K562 (cell line): Measurements from ENCODE around the gene PNRC1. TPM values are rescaled to one million over a fixed set of nuclear protein-coding genes. Genes with fewer than 3 reads are reported as not detected.

Experiments used
- ARID1B ChIP-seq: fragments of 450-650 bp; IDR thresholded peaks from 2 replicates; pipeline ENCODE4 v1.6.1; 2016; ENCODE audit warnings: antibody characterized with exemption, mild to moderate bottlenecking, inconsistent platforms
- CEBPG ChIP-seq, 3 experiments: fragments of 200-800 bp in 1 of 3; sonication (Bioruptor generic) in 1 of 3; sonication (generic) in 1 of 3; formaldehyde crosslinking in 1 of 3; IDR thresholded peaks in 2 of 3; conservative IDR thresholded peaks in 1 of 3; 2 replicates each; pipeline versions ENCODE4 v1.6.1 to v1.8.0; 2016 to 2022; ENCODE audit warnings: missing compliant biosample characterization in 2 of 3, missing genetic modification characterization in 2 of 3, mild to moderate bottlenecking in 1 of 3, missing genetic modification reagents in 1 of 3
- ELF1 ChIP-seq: fragments of 200-800 bp; sonication (Bioruptor generic); IDR thresholded peaks from 2 replicates; pipeline ENCODE4 v1.6.1; 2016; ENCODE audit warnings: missing genetic modification characterization, missing compliant biosample characterization
- ELF4 ChIP-seq: fragments of 450-650 bp; formaldehyde crosslinking; IDR thresholded peaks from 2 replicates; pipeline ENCODE4 v1.4.0; 2022; ENCODE audit warnings: missing genetic modification characterization
- EP400 ChIP-seq: fragments of 450-650 bp; IDR thresholded peaks from 2 replicates; pipeline ENCODE4 v1.6.1; 2017; ENCODE audit warnings: antibody characterized with exemption, mild to moderate bottlenecking, moderate library complexity
- GATA2 ChIP-seq: sonication (generic); formaldehyde crosslinking; IDR thresholded peaks from 2 replicates; pipeline ENCODE4 v1.4.0; 2020; ENCODE audit warnings: mild to moderate bottlenecking, missing genetic modification reagents
- KHSRP ChIP-seq: fragments of 450-650 bp; IDR thresholded peaks from 2 replicates; pipeline ENCODE4 v1.6.1; 2017
- PRPF4 ChIP-seq: fragments of 200-400 bp; formaldehyde crosslinking; IDR thresholded peaks from one replicate; pipeline ENCODE4 v1.6.1; 2017; ENCODE audit warnings: low read length, low read depth, mild to moderate bottlenecking; ENCODE audit not compliant: insufficient read depth, poor library complexity, severe bottlenecking
- RBM15 ChIP-seq: fragments of 200-400 bp; formaldehyde crosslinking; IDR thresholded peaks from 2 replicates; pipeline ENCODE4 v1.6.1; 2018; ENCODE audit warnings: mild to moderate bottlenecking, low read length, moderate library complexity; ENCODE audit not compliant: insufficient read depth
- RBM17 ChIP-seq: fragments of 200-400 bp; formaldehyde crosslinking; IDR thresholded peaks from 2 replicates; pipeline ENCODE4 v1.6.1; 2017; ENCODE audit warnings: low read depth, mild to moderate bottlenecking, low read length, borderline replicate concordance
- RBM34 ChIP-seq: fragments of 200-400 bp; formaldehyde crosslinking; IDR thresholded peaks from 2 replicates; pipeline ENCODE4 v1.6.1; 2018; ENCODE audit warnings: low read length, borderline replicate concordance; ENCODE audit not compliant: insufficient read depth
- SP2 ChIP-seq: IDR thresholded peaks from 2 replicates; pipeline ENCODE4 v1.6.1; 2011; ENCODE audit warnings: mild to moderate bottlenecking, low read depth, low read length, moderate library complexity; ENCODE audit not compliant: poor library complexity, severe bottlenecking; ENCODE audit errors: extremely low read depth
- TAF1 ChIP-seq: IDR thresholded peaks from 2 replicates; pipeline ENCODE4 v1.6.1; 2011; ENCODE audit warnings: mild to moderate bottlenecking, low read length, moderate library complexity; ENCODE audit not compliant: insufficient read depth, control insufficient read depth, severe bottlenecking; ENCODE audit errors: extremely low read depth
- ZBTB8A ChIP-seq: fragments of 450-650 bp; IDR thresholded peaks from 2 replicates; pipeline ENCODE4 v1.6.1; 2018; ENCODE audit warnings: mild to moderate bottlenecking, moderate library complexity; ENCODE audit not compliant: partially characterized antibody
- ZNF217 ChIP-seq: sonication (generic); formaldehyde crosslinking; IDR thresholded peaks from 2 replicates; pipeline ENCODE4 v1.8.0; 2022; ENCODE audit warnings: mild to moderate bottlenecking, missing genetic modification reagents
- ZNF274 ChIP-seq: IDR thresholded peaks from 2 replicates; pipeline ENCODE4 v1.6.1; 2011; ENCODE audit warnings: low read depth, mild to moderate bottlenecking, low read length, moderate library complexity, borderline replicate concordance
- ZNF445 ChIP-seq: fragments of 250-450 bp; sonication (Bioruptor Pico); IDR thresholded peaks from 2 replicates; pipeline ENCODE4 v1.4.0; 2020; ENCODE audit warnings: low read depth, mild to moderate bottlenecking, moderate library complexity
- polyA plus RNA-seq, 8 experiments: library from polyadenylated mRNA; depleted of rRNA in 4 of 8; stranded (reverse) in 5 of 8; unstranded in 3 of 8; fragments of >200 nt; fragmentation: Nextera tagmentation in 2 of 8; fragmentation: Illumina TruSeq in 1 of 8; extraction: Ambion mirVana in 2 of 8; extraction: Trizol in 1 of 8; gene quantifications; 2 replicates each; pipeline versions ENCODE4 v1.2.1 to v1.2.3, GENCODE V29; 2011 to 2014; ENCODE audit warnings: inconsistent platforms in 1 of 8, missing spikeins in 1 of 8
- total RNA-seq, 7 experiments: library from RNA; depleted of rRNA in 6 of 7; stranded (reverse); fragments of >200 nt in 6 of 7; fragmentation: Illumina TruSeq in 2 of 7; extraction: Trizol in 2 of 7; gene quantifications; 2 replicates each; pipeline versions ENCODE4 v1.2.1 to v1.2.3, GENCODE V29; 2011 to 2021; ENCODE audit warnings: low replicate concordance in 1 of 7
- TF ChIP-seq, protein P1 (sequence below): fragments of 250-450 bp; sonication (Bioruptor Pico); IDR thresholded peaks from 2 replicates; pipeline ENCODE4 v1.4.0; 2020; ENCODE audit warnings: mild to moderate bottlenecking, moderate library complexity, borderline replicate concordance
- TF ChIP-seq, protein P2 (sequence below): fragments of 450-650 bp; IDR thresholded peaks from 2 replicates; pipeline ENCODE4 v1.6.1; 2017; ENCODE audit warnings: mild to moderate bottlenecking, moderate library complexity
- TF ChIP-seq, protein P3 (sequence below): fragments of 450-650 bp; IDR thresholded peaks from 2 replicates; pipeline ENCODE4 v1.6.1; 2018; ENCODE audit not compliant: partially characterized antibody

PNRC1 gene
- total and polyA plus RNA-seq, 9 of the 15 experiments (the other 6 are each of a cell fraction or from before 2014, with no cell fraction given) = 1.2 to 10.8 (median 6.5) TPM

GRCh38 chr6:89073014-89073620 is 7.4 kb upstream of the PNRC1 start (continued):
- TF ChIP-seq RBM15 = no peak
- TF ChIP-seq RBM17 = no peak
- TF ChIP-seq ELF4 (CRISPR knock-in tag) = no peak
- TF ChIP-seq ZNF217 (CRISPR knock-in tag) = no peak
- peak; percentile 82 for TF ChIP-seq CEBPG (CRISPR knock-in tag; IDR thresholded peaks at IDR 0.05)
- peak; percentile 87 to 91 for TF ChIP-seq CEBPG (tag; conservative IDR thresholded peaks at IDR 0.05 in 1 of 2, IDR thresholded peaks at IDR 0.05 in 1 of 2)
- no peak for TF ChIP-seq RBM34
- no peak for TF ChIP-seq SP2
- TF ChIP-seq, protein P1, sequence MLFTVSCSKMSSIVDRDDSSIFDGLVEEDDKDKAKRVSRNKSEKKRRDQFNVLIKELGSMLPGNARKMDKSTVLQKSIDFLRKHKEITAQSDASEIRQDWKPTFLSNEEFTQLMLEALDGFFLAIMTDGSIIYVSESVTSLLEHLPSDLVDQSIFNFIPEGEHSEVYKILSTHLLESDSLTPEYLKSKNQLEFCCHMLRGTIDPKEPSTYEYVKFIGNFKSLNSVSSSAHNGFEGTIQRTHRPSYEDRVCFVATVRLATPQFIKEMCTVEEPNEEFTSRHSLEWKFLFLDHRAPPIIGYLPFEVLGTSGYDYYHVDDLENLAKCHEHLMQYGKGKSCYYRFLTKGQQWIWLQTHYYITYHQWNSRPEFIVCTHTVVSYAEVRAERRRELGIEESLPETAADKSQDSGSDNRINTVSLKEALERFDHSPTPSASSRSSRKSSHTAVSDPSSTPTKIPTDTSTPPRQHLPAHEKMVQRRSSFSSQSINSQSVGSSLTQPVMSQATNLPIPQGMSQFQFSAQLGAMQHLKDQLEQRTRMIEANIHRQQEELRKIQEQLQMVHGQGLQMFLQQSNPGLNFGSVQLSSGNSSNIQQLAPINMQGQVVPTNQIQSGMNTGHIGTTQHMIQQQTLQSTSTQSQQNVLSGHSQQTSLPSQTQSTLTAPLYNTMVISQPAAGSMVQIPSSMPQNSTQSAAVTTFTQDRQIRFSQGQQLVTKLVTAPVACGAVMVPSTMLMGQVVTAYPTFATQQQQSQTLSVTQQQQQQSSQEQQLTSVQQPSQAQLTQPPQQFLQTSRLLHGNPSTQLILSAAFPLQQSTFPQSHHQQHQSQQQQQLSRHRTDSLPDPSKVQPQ = no peak
- TF ChIP-seq EP400 = peak; percentile 32; the same call in 1 of the 2 replicates
- TF ChIP-seq PRPF4 = no peak
- TF ChIP-seq KHSRP = no peak
- no peak for TF ChIP-seq ZNF445 (CRISPR knock-in tag)
- TF ChIP-seq ZBTB8A = no peak
- no peak for TF ChIP-seq TAF1
- TF ChIP-seq, protein P2, sequence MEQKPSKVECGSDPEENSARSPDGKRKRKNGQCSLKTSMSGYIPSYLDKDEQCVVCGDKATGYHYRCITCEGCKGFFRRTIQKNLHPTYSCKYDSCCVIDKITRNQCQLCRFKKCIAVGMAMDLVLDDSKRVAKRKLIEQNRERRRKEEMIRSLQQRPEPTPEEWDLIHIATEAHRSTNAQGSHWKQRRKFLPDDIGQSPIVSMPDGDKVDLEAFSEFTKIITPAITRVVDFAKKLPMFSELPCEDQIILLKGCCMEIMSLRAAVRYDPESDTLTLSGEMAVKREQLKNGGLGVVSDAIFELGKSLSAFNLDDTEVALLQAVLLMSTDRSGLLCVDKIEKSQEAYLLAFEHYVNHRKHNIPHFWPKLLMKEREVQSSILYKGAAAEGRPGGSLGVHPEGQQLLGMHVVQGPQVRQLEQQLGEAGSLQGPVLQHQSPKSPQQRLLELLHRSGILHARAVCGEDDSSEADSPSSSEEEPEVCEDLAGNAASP = no peak
- TF ChIP-seq ZNF274 = no peak
- TF ChIP-seq ARID1B = peak; percentile 94
- TF ChIP-seq ELF1 (tag) = no peak
- TF ChIP-seq, protein P3, sequence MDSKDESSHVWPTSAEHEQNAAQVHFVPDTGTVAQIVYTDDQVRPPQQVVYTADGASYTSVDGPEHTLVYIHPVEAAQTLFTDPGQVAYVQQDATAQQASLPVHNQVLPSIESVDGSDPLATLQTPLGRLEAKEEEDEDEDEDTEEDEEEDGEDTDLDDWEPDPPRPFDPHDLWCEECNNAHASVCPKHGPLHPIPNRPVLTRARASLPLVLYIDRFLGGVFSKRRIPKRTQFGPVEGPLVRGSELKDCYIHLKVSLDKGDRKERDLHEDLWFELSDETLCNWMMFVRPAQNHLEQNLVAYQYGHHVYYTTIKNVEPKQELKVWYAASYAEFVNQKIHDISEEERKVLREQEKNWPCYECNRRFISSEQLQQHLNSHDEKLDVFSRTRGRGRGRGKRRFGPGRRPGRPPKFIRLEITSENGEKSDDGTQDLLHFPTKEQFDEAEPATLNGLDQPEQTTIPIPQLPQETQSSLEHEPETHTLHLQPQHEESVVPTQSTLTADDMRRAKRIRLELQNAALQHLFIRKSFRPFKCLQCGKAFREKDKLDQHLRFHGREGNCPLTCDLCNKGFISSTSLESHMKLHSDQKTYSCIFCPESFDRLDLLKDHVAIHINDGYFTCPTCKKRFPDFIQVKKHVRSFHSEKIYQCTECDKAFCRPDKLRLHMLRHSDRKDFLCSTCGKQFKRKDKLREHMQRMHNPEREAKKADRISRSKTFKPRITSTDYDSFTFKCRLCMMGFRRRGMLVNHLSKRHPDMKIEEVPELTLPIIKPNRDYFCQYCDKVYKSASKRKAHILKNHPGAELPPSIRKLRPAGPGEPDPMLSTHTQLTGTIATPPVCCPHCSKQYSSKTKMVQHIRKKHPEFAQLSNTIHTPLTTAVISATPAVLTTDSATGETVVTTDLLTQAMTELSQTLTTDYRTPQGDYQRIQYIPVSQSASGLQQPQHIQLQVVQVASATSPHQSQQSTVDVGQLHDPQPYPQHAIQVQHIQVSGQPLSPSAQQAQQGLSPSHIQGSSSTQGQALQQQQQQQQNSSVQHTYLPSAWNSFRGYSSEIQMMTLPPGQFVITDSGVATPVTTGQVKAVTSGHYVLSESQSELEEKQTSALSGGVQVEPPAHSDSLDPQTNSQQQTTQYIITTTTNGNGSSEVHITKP = peak; percentile 28
- TF ChIP-seq GATA2 (CRISPR knock-in tag) = peak; percentile 67
